ENCODE measurements around the gene FLT4. TPM values are rescaled to one million over a fixed set of nuclear protein-coding genes. Genes with fewer than 3 reads are reported as not detected.

FLT4 gene
- polyA plus RNA-seq, 2 of the 4 experiments (the other 2 are of a cell fraction), result 2.0 to 2.6 TPM

DNA sequence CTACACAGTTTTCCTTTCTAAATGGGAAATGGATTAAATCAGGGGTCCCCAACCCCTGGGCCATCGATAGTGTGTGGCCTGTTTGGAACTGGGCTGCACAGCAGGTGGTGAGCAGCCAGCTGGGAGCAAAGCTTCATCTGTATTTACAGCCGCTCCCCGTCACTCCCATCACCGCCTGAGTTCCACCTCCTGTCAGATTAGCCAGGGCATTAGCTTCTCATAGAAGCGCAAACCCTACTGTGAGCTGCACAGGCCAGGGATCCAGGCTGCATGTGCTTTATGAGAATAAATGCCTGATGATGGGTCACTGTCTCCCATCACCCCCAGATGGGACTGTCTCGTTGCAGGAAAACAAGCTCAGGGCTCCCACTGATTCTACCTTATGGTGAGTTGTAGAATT lies 41.2 kb upstream of the FLT4 start (continued):
- no peak for TF ChIP-seq POLR2A (IDR thresholded peaks at IDR 0.05; ENCODE audit: low read length)
- no peak for TF ChIP-seq CBX2 (IDR thresholded peaks at IDR 0.05; ENCODE audit: borderline replicate concordance, low read depth)
- TF ChIP-seq HOXA7 (CRISPR knock-in tag; IDR thresholded peaks at IDR 0.05), result no peak

DNA sequence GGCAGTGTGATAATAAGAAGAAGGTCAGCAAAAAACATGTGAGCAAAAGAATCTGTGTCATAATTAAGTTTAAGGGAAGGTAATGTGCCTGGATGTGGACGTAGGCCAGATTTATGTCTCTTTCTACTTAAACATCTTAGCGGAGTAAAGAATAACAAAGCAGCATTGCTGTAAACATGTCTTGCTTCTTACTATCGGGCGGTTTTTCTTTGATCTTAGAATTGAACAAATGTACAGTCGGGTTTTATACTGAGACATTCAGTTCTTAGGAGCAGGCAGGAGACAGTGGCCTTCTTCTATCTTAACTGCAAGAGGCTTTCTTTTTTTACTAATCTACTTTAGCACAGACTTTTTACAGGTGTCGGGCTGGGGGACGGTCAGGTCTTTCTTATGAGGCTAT lies 40.4 kb upstream of the FLT4 start:
- Histone ChIP-seq H3K4me1 (no peaks in the 10 kb centered on the region), H3K9me3 (no peaks in the 10 kb centered on the region), H3K4me2 (no peak overlapping the region), H3K4me3 (no peak overlapping the region), H3K27ac (no peak overlapping the region)
- DNase-seq (ENCODE audit: low read depth in 1 of 2, low spot score in 1 of 2) (no peak), ATAC-seq (no peak), FAIRE-seq (no peak)
- POLR2A ChIA-PET, result no interaction called here
- CTCF ChIA-PET, result no interaction called here
- no peak for TF ChIP-seq CBX2 (IDR thresholded peaks at IDR 0.05; ENCODE audit: borderline replicate concordance, low read depth)
- TF ChIP-seq, protein P1, sequence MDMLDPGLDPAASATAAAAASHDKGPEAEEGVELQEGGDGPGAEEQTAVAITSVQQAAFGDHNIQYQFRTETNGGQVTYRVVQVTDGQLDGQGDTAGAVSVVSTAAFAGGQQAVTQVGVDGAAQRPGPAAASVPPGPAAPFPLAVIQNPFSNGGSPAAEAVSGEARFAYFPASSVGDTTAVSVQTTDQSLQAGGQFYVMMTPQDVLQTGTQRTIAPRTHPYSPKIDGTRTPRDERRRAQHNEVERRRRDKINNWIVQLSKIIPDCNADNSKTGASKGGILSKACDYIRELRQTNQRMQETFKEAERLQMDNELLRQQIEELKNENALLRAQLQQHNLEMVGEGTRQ (IDR thresholded peaks at IDR 0.05), result no peak
- TF ChIP-seq GATA3 (IDR thresholded peaks at IDR 0.05; ENCODE audit: borderline replicate concordance), result no peak
- TF ChIP-seq ZFP36 (IDR thresholded peaks at IDR 0.05; ENCODE audit: borderline replicate concordance, partially characterized antibody), result no peak
- TF ChIP-seq POLR2A (IDR thresholded peaks at IDR 0.05; ENCODE audit: low read length), result no peak
- TF ChIP-seq NFE2L2 (conservative IDR thresholded peaks at IDR 0.05; ENCODE audit: low read length), result no peak
- TF ChIP-seq, protein P2, sequence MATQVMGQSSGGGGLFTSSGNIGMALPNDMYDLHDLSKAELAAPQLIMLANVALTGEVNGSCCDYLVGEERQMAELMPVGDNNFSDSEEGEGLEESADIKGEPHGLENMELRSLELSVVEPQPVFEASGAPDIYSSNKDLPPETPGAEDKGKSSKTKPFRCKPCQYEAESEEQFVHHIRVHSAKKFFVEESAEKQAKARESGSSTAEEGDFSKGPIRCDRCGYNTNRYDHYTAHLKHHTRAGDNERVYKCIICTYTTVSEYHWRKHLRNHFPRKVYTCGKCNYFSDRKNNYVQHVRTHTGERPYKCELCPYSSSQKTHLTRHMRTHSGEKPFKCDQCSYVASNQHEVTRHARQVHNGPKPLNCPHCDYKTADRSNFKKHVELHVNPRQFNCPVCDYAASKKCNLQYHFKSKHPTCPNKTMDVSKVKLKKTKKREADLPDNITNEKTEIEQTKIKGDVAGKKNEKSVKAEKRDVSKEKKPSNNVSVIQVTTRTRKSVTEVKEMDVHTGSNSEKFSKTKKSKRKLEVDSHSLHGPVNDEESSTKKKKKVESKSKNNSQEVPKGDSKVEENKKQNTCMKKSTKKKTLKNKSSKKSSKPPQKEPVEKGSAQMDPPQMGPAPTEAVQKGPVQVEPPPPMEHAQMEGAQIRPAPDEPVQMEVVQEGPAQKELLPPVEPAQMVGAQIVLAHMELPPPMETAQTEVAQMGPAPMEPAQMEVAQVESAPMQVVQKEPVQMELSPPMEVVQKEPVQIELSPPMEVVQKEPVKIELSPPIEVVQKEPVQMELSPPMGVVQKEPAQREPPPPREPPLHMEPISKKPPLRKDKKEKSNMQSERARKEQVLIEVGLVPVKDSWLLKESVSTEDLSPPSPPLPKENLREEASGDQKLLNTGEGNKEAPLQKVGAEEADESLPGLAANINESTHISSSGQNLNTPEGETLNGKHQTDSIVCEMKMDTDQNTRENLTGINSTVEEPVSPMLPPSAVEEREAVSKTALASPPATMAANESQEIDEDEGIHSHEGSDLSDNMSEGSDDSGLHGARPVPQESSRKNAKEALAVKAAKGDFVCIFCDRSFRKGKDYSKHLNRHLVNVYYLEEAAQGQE (IDR thresholded peaks at IDR 0.05), result no peak
- no peak for TF ChIP-seq FOSL2 (IDR thresholded peaks at IDR 0.05)
- TF ChIP-seq FOSL2 (CRISPR knock-in tag; IDR thresholded peaks at IDR 0.05), result no peak
- TF ChIP-seq CEBPB (IDR thresholded peaks at IDR 0.05), result no peak
- no peak for TF ChIP-seq PHF8 (IDR thresholded peaks at IDR 0.05; ENCODE audit: borderline replicate concordance, low read depth)
- TF ChIP-seq, protein P3, sequence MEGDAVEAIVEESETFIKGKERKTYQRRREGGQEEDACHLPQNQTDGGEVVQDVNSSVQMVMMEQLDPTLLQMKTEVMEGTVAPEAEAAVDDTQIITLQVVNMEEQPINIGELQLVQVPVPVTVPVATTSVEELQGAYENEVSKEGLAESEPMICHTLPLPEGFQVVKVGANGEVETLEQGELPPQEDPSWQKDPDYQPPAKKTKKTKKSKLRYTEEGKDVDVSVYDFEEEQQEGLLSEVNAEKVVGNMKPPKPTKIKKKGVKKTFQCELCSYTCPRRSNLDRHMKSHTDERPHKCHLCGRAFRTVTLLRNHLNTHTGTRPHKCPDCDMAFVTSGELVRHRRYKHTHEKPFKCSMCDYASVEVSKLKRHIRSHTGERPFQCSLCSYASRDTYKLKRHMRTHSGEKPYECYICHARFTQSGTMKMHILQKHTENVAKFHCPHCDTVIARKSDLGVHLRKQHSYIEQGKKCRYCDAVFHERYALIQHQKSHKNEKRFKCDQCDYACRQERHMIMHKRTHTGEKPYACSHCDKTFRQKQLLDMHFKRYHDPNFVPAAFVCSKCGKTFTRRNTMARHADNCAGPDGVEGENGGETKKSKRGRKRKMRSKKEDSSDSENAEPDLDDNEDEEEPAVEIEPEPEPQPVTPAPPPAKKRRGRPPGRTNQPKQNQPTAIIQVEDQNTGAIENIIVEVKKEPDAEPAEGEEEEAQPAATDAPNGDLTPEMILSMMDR (IDR thresholded peaks at IDR 0.05), result no peak
- TF ChIP-seq TFCP2L1 (CRISPR knock-in tag; IDR thresholded peaks at IDR 0.05), result no peak
- TF ChIP-seq MAFK (IDR thresholded peaks at IDR 0.05; ENCODE audit: partially characterized antibody), result no peak
- TF ChIP-seq HOXB5 (CRISPR knock-in tag; IDR thresholded peaks at IDR 0.05), result no peak
- 55% methylated on average over 7 of the region's 7 CpGs for WGBS (ENCODE audit: missing lambda C conversion rate)

DNA sequence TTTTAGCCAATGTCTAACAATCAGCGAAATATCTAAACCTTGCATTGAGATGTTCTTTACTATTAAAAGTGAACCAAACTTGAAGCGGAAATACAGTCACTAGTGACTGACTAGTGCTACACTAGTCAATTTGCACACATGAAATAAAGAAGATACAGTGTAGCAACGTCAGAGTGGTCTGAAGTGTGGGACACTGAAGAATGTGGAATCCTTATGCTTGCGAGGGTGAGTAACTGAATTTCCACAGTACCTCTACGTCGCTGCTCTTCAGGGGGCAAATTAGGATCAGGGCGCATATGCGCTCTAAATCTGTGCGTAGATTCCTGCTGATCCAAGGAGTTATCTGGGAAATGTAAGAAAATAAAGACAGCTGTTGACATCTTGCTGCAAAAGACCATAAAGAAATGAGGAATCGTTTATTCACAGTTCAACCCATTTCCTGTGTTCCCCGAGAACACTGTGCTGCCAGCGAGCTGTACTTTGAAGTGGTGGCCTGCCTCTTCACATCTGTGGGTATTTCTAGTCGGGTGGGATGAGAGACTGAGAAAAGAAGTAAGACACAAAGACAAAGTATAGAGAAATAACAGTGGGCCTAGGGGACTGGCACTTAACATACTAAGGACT lies 39.8 kb upstream of the FLT4 start:
- no peak overlapping the region for H3K4me3 ChIP-seq
- H3K4me1 ChIP-seq, result no peaks in the 10 kb centered on the region
- no peak for FAIRE-seq
- no peak overlapping the region for H3K4me2 ChIP-seq
- ATAC-seq, result no peak
- 66% methylated on average over 13 of the region's 13 CpGs for WGBS (ENCODE audit: missing lambda C conversion rate)
- ChIA-PET CTCF (interaction anchor here (1.1 to 1.5 kb wide), 2 partner anchors 18 to 30 kb away, joined by 3 to 6 read pairs; no protein-coding TSS in a partner anchor), POLR2A (no interaction called here)
- no peak overlapping the region for H3K27ac ChIP-seq
- no peaks in the 10 kb centered on the region for H3K9me3 ChIP-seq
- no peak for DNase-seq (ENCODE audit: low read depth in 1 of 2, low spot score in 1 of 2)
- TF ChIP-seq HDAC2 (IDR thresholded peaks at IDR 0.05) (no peak), EHMT2 (IDR thresholded peaks at IDR 0.05; ENCODE audit: low read depth) (no peak), CBX8 (IDR thresholded peaks at IDR 0.05) (no peak), HOXB13 (CRISPR knock-in tag; IDR thresholded peaks at IDR 0.05; ENCODE audit: low read depth) (no peak), POLR2A (IDR thresholded peaks at IDR 0.05; ENCODE audit: low read length) (no peak), JUN (IDR thresholded peaks at IDR 0.05) (no peak), MAFK (IDR thresholded peaks at IDR 0.05; ENCODE audit: partially characterized antibody) (no peak), CHD4 (IDR thresholded peaks at IDR 0.05; ENCODE audit: borderline replicate concordance) (no peak), NPAS2 (CRISPR knock-in tag; IDR thresholded peaks at IDR 0.05; ENCODE audit: borderline replicate concordance) (no peak), MAZ (IDR thresholded peaks at IDR 0.05; ENCODE audit: borderline replicate concordance, low read depth, low read length) (no peak), ZNF302 (CRISPR knock-in tag; IDR thresholded peaks at IDR 0.05) (no peak), RNF2 (IDR thresholded peaks at IDR 0.05; ENCODE audit: borderline replicate concordance, low read depth) (no peak), RCOR1 (IDR thresholded peaks at IDR 0.05; ENCODE audit: low read depth, low read length) (no peak)
- TF ChIP-seq, protein P1 (IDR thresholded peaks at IDR 0.05), result no peak
- TF ChIP-seq, protein P4, sequence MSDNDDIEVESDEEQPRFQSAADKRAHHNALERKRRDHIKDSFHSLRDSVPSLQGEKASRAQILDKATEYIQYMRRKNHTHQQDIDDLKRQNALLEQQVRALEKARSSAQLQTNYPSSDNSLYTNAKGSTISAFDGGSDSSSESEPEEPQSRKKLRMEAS (IDR thresholded peaks at IDR 0.05), result no peak

Data from A549 (cell line).